GM18502 (cell line): ENCODE results near the gene IFIT1.

Source experiments
- ATAC-seq: cut with Tn5 transposase; IDR thresholded peaks from one replicate; pipeline ENCODE4 v1.9.1; 2021; ENCODE audit warnings: mild to moderate bottlenecking; ENCODE audit not compliant: unreplicated experiment, poor library complexity

IFIT1 gene, protein sequence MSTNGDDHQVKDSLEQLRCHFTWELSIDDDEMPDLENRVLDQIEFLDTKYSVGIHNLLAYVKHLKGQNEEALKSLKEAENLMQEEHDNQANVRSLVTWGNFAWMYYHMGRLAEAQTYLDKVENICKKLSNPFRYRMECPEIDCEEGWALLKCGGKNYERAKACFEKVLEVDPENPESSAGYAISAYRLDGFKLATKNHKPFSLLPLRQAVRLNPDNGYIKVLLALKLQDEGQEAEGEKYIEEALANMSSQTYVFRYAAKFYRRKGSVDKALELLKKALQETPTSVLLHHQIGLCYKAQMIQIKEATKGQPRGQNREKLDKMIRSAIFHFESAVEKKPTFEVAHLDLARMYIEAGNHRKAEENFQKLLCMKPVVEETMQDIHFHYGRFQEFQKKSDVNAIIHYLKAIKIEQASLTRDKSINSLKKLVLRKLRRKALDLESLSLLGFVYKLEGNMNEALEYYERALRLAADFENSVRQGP

DNA sequence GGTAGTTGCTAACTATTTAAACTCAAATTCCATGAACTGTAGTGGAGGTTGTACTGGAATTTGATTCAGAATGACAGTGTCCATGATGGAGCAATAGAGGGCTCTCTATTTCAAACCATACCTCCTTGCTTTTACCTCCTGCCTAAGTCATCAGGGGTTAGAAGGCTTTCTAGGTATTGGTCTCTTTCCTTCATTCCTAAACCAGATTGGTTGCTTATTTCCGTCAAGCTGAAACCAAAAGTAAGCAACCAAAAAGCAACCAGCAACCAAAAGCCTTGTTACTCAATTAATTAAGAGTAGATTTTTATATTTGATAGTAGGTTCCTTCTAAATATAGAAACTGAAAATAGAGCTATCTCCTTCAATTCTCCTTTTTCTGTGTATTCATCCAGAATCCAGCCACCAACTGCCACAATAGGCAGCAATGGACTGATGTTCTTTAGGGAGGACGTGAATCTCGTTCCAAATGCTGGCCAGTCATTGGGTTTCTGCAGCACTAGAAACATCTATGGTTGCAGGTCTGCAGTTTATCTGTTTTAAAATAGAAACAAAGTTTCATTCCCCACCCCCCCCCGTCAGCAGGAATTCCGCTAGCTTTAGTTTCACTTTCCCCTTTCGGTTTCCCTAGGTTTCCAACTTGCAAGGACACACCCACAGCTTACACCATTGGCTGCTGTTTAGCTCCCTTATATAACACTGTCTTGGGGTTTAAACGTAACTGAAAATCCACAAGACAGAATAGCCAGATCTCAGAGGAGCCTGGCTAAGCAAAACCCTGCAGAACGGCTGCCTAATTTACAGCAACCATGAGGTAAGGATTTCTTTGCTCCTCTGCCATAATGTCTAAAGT lies at the start of gene IFIT1:
Gene IFIT1 (plus strand): TSS at position 717 of the 850 bp plus-strand sequence. CDS start 90 bp downstream, at position 807.
- peak; percentile 84 for ATAC-seq

GRCh38 chr10:89343089-89343767 lies 49.2 kb upstream of the IFIT1 start:
- no peak for ATAC-seq

DNA sequence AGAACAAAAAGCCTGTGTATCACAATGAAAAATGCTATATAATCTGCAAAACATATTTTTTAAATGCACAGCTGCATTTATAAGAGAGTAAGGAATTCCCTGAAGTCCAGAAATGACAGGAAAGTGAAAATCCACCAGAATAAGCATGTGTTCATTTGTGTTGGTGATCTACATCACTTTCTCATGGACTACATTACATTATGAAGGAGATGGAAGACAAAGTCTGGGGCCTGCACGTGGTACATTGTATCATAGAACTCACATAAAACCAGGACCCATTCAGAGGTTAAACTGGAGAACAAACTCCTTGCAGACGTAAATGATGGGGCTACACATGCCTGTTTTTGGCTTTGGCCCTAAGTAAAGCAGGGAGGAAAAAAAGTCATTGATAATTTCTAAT lies 48.3 kb upstream of the IFIT1 start:
- no peak for ATAC-seq

GRCh38 chr10:89345367-89346000 lies 46.9 kb upstream of the IFIT1 start:
- ATAC-seq = no peak

DNA sequence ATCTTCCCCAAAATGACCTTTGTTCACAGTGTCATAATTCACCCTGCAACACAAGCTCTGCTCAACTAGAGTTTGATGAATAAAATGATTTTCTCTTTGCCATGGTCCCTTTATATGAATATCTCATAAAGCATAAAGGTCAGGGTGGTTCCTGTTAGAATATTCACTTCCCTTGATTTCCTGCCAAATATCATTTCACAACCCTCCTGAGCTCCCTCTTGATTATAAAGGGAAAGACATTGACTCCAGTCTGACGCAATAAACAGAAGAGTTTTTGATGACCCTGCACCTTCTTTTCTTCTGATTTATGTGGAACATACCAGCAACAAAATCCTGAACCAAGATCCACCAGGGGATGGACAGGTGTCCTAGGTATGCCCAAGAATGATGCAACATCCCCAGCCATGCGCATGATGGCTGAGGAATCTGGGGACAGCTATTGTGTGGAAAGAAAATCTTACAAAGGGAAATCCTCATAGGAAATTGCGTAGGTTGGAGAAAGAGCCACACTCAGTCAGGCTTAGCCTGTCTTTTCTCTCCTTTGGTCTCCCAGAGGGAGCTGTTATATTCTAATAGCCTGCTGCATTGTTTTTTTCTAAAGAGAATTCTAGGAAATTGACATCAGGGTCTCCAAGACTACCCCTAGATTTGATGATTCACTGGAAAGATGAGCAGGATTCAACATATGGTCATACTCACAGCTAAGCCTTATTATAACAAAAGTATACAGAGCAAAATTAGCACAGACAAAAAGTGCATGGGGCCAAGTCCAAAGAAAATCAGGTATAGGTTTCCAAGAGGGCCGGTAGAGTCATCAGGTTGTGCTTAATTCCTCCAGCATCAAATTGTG lies 45.8 kb upstream of the IFIT1 start:
- no peak for ATAC-seq

DNA sequence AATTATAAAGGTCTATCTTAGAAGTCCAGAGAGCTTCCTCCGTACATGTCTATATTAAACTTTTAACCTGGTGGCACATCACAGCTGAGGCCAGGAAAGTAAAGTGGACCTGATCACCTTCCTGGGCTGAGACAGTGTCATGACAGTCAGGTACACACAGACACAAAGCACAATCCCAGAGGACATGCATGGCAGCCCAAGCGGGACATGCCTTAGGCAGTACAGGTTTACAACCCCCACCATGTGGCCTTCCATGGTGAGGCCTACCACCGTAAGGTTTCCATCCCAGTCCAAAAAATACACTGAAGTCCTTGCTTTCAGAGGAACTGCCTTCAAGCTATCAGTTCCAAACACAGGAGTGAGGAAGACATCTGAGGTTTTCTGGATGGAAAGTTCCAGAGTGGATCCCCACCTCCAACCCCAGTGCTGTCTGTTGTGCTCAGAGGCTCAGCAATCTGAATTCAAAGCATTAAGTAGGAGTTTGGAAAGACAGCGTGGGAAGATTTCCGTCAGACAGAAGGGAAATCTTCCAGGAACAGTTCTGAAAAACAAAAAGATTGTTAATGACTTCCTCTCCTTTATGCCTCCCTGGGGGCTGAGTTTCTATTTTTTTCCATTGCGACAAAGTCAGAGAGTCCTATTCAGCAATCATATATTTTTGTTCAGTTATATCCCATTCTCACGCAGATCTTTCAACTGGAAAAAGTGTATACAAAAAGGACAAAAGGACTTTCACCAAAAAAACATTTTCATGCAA lies 44.5 kb upstream of the IFIT1 start:
- ATAC-seq = no peak

DNA sequence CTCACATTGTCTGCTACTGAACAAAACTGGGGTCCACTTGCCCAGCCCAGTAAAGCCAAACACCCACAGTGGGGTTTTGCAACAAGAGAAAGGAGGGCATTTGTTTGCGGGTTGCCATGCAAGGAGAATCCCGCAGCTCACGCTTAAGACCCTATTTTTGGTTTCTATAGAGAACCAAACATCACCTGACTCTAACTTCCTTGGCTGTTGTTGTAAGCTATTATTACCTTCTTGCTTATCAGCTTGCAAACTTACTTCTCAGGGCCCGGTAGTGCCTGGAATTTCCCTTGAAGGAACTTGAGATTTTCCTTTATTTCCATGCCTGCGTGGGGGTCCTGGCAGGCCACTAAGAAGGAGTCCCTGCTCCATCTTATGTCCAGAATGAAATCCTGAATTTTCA lies 43.9 kb upstream of the IFIT1 start:
- no peak for ATAC-seq

- ATAC-seq = no peak
These were observed 43.4 kb upstream of the IFIT1 start for GRCh38 chr10:89348975-89349374.

DNA sequence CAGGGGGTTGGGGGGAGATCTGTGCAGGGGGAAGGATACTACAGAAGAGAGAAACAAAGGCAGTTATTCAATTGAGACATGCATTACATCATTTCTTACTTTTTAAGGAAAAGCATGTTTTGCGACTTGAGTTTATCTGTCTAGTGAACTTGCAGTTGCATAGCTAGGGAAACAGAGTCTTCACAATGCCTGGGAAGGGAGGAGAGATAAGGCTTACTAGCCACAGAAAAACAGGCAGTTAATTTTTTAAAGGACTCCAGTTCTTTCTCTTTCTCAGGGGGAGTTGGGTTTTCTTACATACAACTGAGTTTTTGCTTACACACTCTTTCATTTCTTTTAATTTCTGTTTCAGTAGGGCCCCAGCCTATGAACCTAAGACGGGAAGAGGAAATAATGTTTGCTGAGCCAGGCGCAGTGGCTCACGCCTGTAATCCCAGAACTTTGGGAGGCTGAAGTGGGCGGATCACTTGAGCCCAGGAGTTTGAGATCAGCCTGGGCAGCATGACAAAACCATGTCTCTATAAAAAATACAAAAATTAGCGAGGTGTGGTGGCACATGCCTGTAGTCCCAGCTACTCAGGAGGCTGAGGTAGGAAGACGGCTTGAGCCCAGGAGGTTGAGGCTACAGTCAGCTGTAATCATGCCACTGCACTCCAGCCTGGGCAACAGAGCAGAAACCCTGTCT lies 41.6 kb upstream of the IFIT1 start:
- ATAC-seq = peak; percentile 42

DNA sequence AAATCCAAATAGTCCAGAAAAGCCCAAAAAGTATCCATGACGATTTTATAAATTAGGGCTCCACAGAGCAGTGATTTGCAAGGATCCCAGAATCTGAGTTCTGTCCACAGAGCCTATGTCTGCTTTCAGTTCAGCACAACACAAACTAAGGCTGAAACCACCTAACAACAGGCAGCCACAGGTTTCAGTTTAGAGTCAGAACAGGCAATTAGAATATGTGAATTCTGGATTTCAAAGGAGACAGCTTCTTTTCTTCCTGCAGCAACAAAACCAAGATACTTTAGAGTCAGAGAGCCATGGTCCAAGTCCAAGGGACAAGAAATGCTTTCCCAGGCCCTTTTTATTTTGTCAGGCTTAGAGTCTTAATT lies 41.0 kb upstream of the IFIT1 start:
- peak; percentile 91 for ATAC-seq

- peak; percentile 42 for ATAC-seq
These were observed 40.4 kb upstream of the IFIT1 start for GRCh38 chr10:89351780-89352597.

DNA sequence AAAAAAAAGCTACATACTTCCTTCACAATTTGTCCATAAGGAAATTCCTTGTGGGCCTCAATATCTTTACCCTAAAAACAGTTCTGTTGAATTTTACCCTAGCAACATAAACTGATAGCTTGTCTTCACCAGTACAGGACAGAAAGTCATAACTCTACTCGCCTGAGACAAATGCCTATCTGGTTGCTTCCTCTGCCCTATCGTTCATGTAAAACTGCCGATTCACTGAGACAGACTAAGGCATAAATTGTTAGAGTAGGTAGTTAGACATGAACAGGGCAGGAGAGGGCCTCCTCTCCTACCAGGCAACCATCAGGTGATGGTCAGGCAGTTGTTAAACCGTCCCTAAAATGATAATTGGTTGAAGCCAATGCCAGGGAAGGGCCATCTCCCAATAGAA lies 39.6 kb upstream of the IFIT1 start:
- ATAC-seq = no peak

- ATAC-seq = no peak
These were observed 37.0 kb upstream of the IFIT1 start for GRCh38 chr10:89355394-89355931.

- ATAC-seq = no peak
These were observed 35.3 kb upstream of the IFIT1 start for GRCh38 chr10:89357096-89357495.

- ATAC-seq = no peak
These were observed 34.4 kb upstream of the IFIT1 start for GRCh38 chr10:89357975-89358374.

DNA sequence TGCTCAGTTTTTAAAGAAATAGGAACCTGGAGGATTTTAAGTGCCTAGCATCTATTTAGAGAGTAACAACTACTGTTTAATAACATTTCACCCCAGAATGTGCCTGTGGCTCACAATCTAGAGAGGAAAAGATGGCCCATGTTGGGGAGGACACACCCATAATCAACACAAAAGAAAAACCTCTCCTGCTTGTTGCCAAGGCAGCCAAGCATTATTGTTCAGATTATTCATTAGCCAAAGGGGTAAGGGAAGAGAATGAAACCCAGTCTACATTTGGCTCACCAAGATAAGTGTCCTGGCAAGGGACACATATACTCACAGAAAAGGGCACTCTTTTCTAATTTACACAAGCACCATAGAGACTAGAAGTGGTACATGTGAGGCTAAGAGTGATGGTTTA lies 32.3 kb upstream of the IFIT1 start:
- ATAC-seq = no peak

- no peak for ATAC-seq
These were observed 29.5 kb upstream of the IFIT1 start for GRCh38 chr10:89362929-89363328.
